GM12872 (cell line): Measurements from ENCODE around the gene RAB6A.

Source experiments
- CTCF ChIP-seq: IDR thresholded peaks from 3 replicates; pipeline ENCODE4 v1.5.1; 2011; ENCODE audit warnings: low read depth, mild to moderate bottlenecking, low read length, moderate library complexity; ENCODE audit not compliant: insufficient read depth

The RAB6A gene

GRCh38 chr11:73705053-73705452 lies 55.8 kb downstream of the RAB6A start:
- TF ChIP-seq CTCF: no peak

- no peak for TF ChIP-seq CTCF
Measured at GRCh38 chr11:73693899-73694525, 66.9 kb downstream of the RAB6A start.

- no peak for TF ChIP-seq CTCF
Measured at GRCh38 chr11:73680687-73681086, 80.2 kb downstream of the RAB6A start.

- TF ChIP-seq CTCF: no peak
Measured at GRCh38 chr11:73671701-73672100, 89.2 kb downstream of the RAB6A start.

GRCh38 chr11:73670808-73671207 lies 90.1 kb downstream of the RAB6A start:
- no peak for TF ChIP-seq CTCF

- TF ChIP-seq CTCF: no peak
Measured at GRCh38 chr11:73667891-73668290, 93.0 kb downstream of the RAB6A start.

GRCh38 chr11:73664877-73665276 lies 96.0 kb downstream of the RAB6A start:
- no peak for TF ChIP-seq CTCF
